GM12864 (cell line): ENCODE measurements around the gene ACAA1.

Experiments
- DNase-seq: peaks from one replicate; pipeline ENCODE4 v3.0.0-alpha.2; 2011; ENCODE audit warnings: low read depth
- H3K4me3 ChIP-seq: 2 replicates; pipeline ENCODE4 v1.5.1; 2011; ENCODE audit warnings: mild to moderate bottlenecking, low read depth, low read length, control low read depth
- CTCF ChIP-seq: IDR thresholded peaks from 2 replicates; pipeline ENCODE4 v1.5.1; 2011; ENCODE audit warnings: low read depth, mild to moderate bottlenecking, moderate library complexity, low read length, control low read depth, inconsistent platforms; ENCODE audit errors: missing control alignments

ACAA1 gene

GRCh38 chr3:38133557-38134405 lies 3.1 kb downstream of the ACAA1 start:
- no peak for DNase-seq
- no peak for TF ChIP-seq CTCF
- no peak overlapping the region for H3K4me3 ChIP-seq

DNA sequence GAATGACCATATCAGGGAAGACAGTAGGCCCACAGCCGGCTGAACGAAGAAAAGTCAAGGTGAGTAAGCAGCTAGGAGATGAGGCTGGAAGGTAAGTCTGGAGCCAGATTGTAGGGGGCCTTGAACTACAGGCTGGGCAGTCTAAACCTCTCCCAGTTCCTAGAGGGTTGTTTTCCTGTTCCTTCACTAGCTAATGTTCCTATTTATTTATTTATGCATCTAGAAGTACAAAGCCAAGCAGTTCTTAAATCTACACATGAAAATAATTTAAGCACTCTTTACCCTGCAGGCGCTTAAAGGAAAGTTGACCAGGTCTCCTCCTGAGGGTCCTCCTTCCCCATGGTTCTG lies 3.7 kb downstream of the ACAA1 start:
- DNase-seq = no peak
- TF ChIP-seq CTCF = no peak
- H3K4me3 ChIP-seq = no peak overlapping the region

- peak; percentile 60 for TF ChIP-seq CTCF
- no peak for DNase-seq
- no peak overlapping the region for H3K4me3 ChIP-seq
These were observed 5.1 kb downstream of the ACAA1 start for GRCh38 chr3:38131621-38132369.

DNA sequence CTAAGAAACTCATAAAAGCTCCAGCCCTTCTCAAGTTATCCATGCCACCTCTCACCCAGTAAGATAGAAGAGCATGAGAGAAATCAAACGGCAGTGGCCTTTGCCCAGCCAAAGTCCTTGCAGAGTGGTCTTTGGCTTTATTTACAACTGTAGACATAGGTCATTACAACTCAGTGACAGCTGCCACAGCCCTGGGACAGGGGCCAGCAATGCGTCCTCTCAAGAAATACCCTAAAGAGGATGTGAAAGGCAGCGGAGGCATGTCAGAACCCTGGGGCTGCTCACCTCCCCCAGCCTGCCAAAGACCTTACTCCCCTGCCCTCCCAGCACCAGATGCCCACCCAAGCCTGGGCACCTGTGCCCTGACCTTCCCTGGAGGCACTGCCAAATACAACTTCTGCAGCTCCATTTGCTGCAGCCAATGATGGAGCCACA lies 6.3 kb downstream of the ACAA1 start:
- no peak overlapping the region for H3K4me3 ChIP-seq
- no peak for DNase-seq
- TF ChIP-seq CTCF = no peak

DNA sequence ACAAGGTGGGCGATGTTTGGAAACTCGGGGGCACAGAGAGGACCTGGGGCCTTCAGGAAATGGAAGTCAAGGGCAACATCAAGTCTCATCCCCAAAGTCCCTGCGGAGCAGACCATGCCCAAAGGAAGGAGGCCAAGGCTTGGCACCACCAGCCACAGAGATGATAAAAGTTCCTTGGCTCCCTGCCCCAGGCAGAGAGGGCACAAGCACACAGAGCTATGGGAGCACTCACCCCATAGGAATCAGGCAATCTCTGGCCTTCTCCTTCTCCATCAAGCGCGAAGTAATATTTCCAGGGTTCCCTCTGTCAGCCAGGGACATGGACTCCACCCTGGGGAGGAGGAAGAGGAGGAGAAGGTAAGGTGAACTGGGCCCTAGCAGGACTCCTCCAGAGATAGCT lies 7.9 kb downstream of the ACAA1 start:
- H3K4me3 ChIP-seq = no peak overlapping the region
- no peak for TF ChIP-seq CTCF

DNA sequence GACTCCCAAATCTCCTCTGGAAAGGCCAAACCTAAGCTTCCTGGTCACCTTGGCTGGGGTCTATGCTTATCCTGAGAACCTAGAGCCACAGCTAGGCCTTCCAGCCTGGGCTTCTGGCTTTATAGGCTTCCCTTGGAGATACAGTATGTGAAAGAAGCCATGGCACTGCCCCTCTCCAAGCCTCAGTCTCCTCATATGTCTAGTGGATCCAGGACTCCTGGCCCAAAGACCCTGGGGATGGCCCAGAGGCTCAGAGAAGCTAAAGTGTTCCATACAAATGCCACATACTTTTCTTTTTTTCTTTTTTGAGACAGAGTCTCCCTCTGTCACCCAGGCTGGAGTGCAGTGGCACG lies 8.6 kb downstream of the ACAA1 start:
- no peak for TF ChIP-seq CTCF
- no peak overlapping the region for H3K4me3 ChIP-seq
- DNase-seq = no peak

More for the DNA sequence above, 7.9 kb downstream of the ACAA1 start:
- no peak for DNase-seq
